PC-3 (cell line): Measurements from ENCODE around the gene KCNK10.

Source experiments
- CTCF ChIP-seq: fragments of 300-600 bp; sonication (generic); conservative IDR thresholded peaks from 2 replicates; pipeline ENCODE4 v1.5.1; 2017; ENCODE audit warnings: antibody characterized with exemption, low read depth, mild to moderate bottlenecking, low read length
- EZH2 ChIP-seq: fragments of 300-600 bp; sonication (generic); IDR thresholded peaks from one replicate; pipeline ENCODE4 v1.6.1; 2017; ENCODE audit warnings: antibody characterized with exemption, mild to moderate bottlenecking, low read length; ENCODE audit not compliant: unreplicated experiment

GRCh38 chr14:88318406-88318805, 4.7 kb downstream of the KCNK10 start:
- no peak for TF ChIP-seq CTCF
- no peak for TF ChIP-seq EZH2
